HepG2 (cell line): ENCODE measurements around the gene CRADD. TPM values are rescaled to one million over a fixed set of nuclear protein-coding genes. Genes with fewer than 3 reads are reported as not detected.

Source experiments
- ATAC-seq: fragments of 200-7000 bp; cut with Tn5 transposase; 3 replicates; pipeline ENCODE4 v1.9.1; 2020; ENCODE audit warnings: mild to moderate bottlenecking, moderate library complexity
- BruUV-seq: library from RNA; stranded (reverse); fragments of 400-500 nt; replicated peaks from 2 replicates; lab custom pipeline; 2021; lab: Mats Ljungman, UMichigan
- CTCF ChIA-PET: fragments of 300-600 bp; formaldehyde crosslinking; extraction: SDS; loops from one replicate; lab custom pipeline; 2021; ENCODE audit warnings: low total read pairs, inconsistent platforms, low intra/inter-chr PET ratio; lab: Yijun Ruan, JAX
- POLR2A ChIA-PET: fragments of 350-600 bp; sonication (Branson Sonifier 250); formaldehyde crosslinking; loops from one replicate; lab custom pipeline; 2020; ENCODE audit warnings: antibody characterized with exemption, inconsistent platforms; lab: Yijun Ruan, JAX
- DNase-seq: peaks from one replicate; pipeline ENCODE4 v3.0.0-alpha.2; 2015; ENCODE audit warnings: low spot score
- FAIRE-seq: peaks from 3 replicates; lab custom pipeline; 2011; peaks lifted over from hg19 to GRCh38; lab: Jason Lieb, UNC
- H2AFZ ChIP-seq: one replicate; pipeline ENCODE4 v1.6.1; 2011; ENCODE audit warnings: low read length, inconsistent platforms
- H3K27ac ChIP-seq: fragments of 300-600 bp; 3 replicates; pipeline ENCODE4 v1.8.0; 2011; ENCODE audit warnings: mixed run types, mild to moderate bottlenecking, mixed read lengths, low read length, inconsistent platforms; ENCODE audit not compliant: insufficient read depth; ENCODE audit errors: extremely low read length
- H3K27me3 ChIP-seq, 2 experiments: fragments of 200-600 bp in 1 of 2; 2 replicates in 1 of 2; 3 replicates in 1 of 2; pipeline versions ENCODE4 v1.6.0 to v1.8.0; 2011; ENCODE audit warnings: low read length in 2 of 2, mild to moderate bottlenecking in 2 of 2, moderate library complexity in 2 of 2, inconsistent platforms in 1 of 2; ENCODE audit not compliant: insufficient read depth in 2 of 2, control insufficient read depth in 1 of 2
- H3K36me3 ChIP-seq, 2 experiments: fragments of 200-600 bp in 1 of 2; replicated peaks in 1 of 2; 2 replicates in 1 of 2; 3 replicates in 1 of 2; pipeline versions ENCODE4 v1.5.1 to v1.8.0; 2011; ENCODE audit warnings: low read length in 2 of 2, inconsistent platforms in 1 of 2; ENCODE audit not compliant: insufficient read depth in 2 of 2, control insufficient read depth in 1 of 2
- H3K4me1 ChIP-seq: 2 replicates; pipeline ENCODE4 v1.5.1; 2012; ENCODE audit warnings: low read length, inconsistent platforms; ENCODE audit not compliant: insufficient read depth
- H3K4me2 ChIP-seq: 2 replicates; pipeline ENCODE4 v1.6.0; 2011; ENCODE audit warnings: low read depth, low read length, inconsistent platforms
- H3K4me3 ChIP-seq, 3 experiments: fragments of 200-600 bp in 1 of 3; sonication (generic), shearing (Covaris generic) in 1 of 3; replicated peaks in 1 of 3; 2 replicates each; pipeline ENCODE4 v1.5.1; 2011 to 2016; ENCODE audit warnings: low read length in 3 of 3, inconsistent platforms in 2 of 3, low read depth in 2 of 3, mild to moderate bottlenecking in 2 of 3, control low read depth in 1 of 3, mixed read lengths in 1 of 3; ENCODE audit not compliant: insufficient read depth in 1 of 3
- H3K79me2 ChIP-seq: one replicate; pipeline ENCODE4 v1.6.1; 2011; ENCODE audit warnings: low read length, inconsistent platforms; ENCODE audit not compliant: insufficient read depth
- H3K9ac ChIP-seq: 2 replicates; pipeline ENCODE4 v1.6.0; 2011; ENCODE audit warnings: mild to moderate bottlenecking, low read depth, low read length, inconsistent platforms; ENCODE audit not compliant: insufficient read depth
- H3K9me3 ChIP-seq: 2 replicates; pipeline ENCODE4 v1.5.1; 2012; ENCODE audit warnings: mild to moderate bottlenecking, low read length
- H4K20me1 ChIP-seq: 2 replicates; pipeline ENCODE4 v1.6.0; 2011; ENCODE audit warnings: inconsistent platforms, mild to moderate bottlenecking, low read length, moderate library complexity; ENCODE audit not compliant: insufficient read depth
- ATM ChIP-seq: fragments of 450-650 bp; IDR thresholded peaks from 2 replicates; pipeline ENCODE4 v1.7.1; 2017; ENCODE audit warnings: mild to moderate bottlenecking, borderline replicate concordance
- IRX3 ChIP-seq: sonication (generic); formaldehyde crosslinking; IDR thresholded peaks from 2 replicates; pipeline ENCODE4 v1.8.1; 2023; ENCODE audit warnings: mild to moderate bottlenecking, low read depth, missing genetic modification reagents, borderline replicate concordance
- TBX3 ChIP-seq: fragments of 450-650 bp; IDR thresholded peaks from 2 replicates; pipeline ENCODE4 v1.6.1; 2017; ENCODE audit warnings: antibody characterized with exemption, mild to moderate bottlenecking, inconsistent platforms, borderline replicate concordance
- ZNF207 ChIP-seq: fragments of 450-650 bp; IDR thresholded peaks from 2 replicates; pipeline ENCODE4 v1.6.1; 2016; ENCODE audit warnings: antibody characterized with exemption, borderline replicate concordance
- ZNF33B ChIP-seq: sonication (generic); formaldehyde crosslinking; IDR thresholded peaks from 2 replicates; pipeline ENCODE4 v1.5.1; 2020; ENCODE audit warnings: mild to moderate bottlenecking, missing genetic modification reagents
- ZNF652 ChIP-seq: IDR thresholded peaks from 2 replicates; pipeline ENCODE4 v1.6.1; 2016; ENCODE audit warnings: low read depth, borderline replicate concordance
- ZNF720 ChIP-seq: sonication (generic); formaldehyde crosslinking; IDR thresholded peaks from 2 replicates; pipeline ENCODE4 v1.4.0; 2020; ENCODE audit warnings: missing genetic modification reagents
- WGBS: methylation state at CpG from one replicate; pipeline ENCODE4 v1.1.6; 2017; ENCODE audit warnings: low lambda C conversion rate; 5-methylcytosine and 5-hydroxymethylcytosine counted together
- in situ Hi-C: cut with HindIII; loops from 2 replicates; pipeline ENCODE4 v1.10.0; 2017; ENCODE audit warnings: low pct_unique_long_range_greater_than_20kb; ENCODE audit not compliant: extremely low pct_ligation_motif_present
- intact Hi-C: fragments of 100-400 bp; cut with micrococcal nuclease; formaldehyde crosslinking; loops from one replicate; pipeline ENCODE4 v1.10.0; 2022; ENCODE audit not compliant: unreplicated experiment
- polyA plus RNA-seq, 8 experiments: library from polyadenylated mRNA; depleted of rRNA in 3 of 8; stranded (reverse) in 7 of 8; unstranded in 1 of 8; fragments of >200 nt; fragmentation: Illumina TruSeq in 4 of 8; extraction: Trizol in 4 of 8; gene quantifications; 2 replicates each; pipeline versions ENCODE4 v1.2.1 to v1.2.3, GENCODE V29; 2011 to 2016; ENCODE audit warnings: low read depth in 4 of 8, missing spikeins in 1 of 8, mixed read lengths in 1 of 8; ENCODE audit not compliant: insufficient read depth in 1 of 8
- total RNA-seq, 5 experiments: library from RNA; depleted of rRNA; stranded (reverse); fragments of >200 nt; fragmentation: Illumina TruSeq; extraction: Trizol; gene quantifications; 2 replicates each; pipeline ENCODE4 v1.2.3, GENCODE V29; 2016; ENCODE audit warnings: low read depth in 1 of 5
- TF ChIP-seq, protein P1 (sequence below), 2 experiments: fragments of 450-650 bp in 1 of 2; sonication (generic) in 1 of 2; formaldehyde crosslinking in 1 of 2; IDR thresholded peaks; 2 replicates each; pipeline versions ENCODE4 v1.6.1 to v1.8.0; 2016 to 2022; ENCODE audit warnings: antibody characterized with exemption in 1 of 2, mild to moderate bottlenecking in 1 of 2, missing genetic modification reagents in 1 of 2
- TF ChIP-seq, protein P2 (sequence below): sonication (generic); formaldehyde crosslinking; IDR thresholded peaks from 2 replicates; pipeline ENCODE4 v1.4.0; 2020; ENCODE audit warnings: missing genetic modification reagents, borderline replicate concordance
- TF ChIP-seq, protein P3 (sequence below): sonication (generic); formaldehyde crosslinking; IDR thresholded peaks from 2 replicates; pipeline ENCODE4 v1.5.0; 2020; ENCODE audit warnings: mild to moderate bottlenecking, missing genetic modification reagents
- TF ChIP-seq, protein P4 (sequence below): IDR thresholded peaks from 2 replicates; pipeline ENCODE4 v1.6.1; 2016; ENCODE audit warnings: mild to moderate bottlenecking

Gene CRADD
- total and polyA plus RNA-seq, 2 of the 13 experiments (the other 11 are each of a cell fraction or from before 2014, with no cell fraction given), result 12.4 to 18.8 TPM

DNA sequence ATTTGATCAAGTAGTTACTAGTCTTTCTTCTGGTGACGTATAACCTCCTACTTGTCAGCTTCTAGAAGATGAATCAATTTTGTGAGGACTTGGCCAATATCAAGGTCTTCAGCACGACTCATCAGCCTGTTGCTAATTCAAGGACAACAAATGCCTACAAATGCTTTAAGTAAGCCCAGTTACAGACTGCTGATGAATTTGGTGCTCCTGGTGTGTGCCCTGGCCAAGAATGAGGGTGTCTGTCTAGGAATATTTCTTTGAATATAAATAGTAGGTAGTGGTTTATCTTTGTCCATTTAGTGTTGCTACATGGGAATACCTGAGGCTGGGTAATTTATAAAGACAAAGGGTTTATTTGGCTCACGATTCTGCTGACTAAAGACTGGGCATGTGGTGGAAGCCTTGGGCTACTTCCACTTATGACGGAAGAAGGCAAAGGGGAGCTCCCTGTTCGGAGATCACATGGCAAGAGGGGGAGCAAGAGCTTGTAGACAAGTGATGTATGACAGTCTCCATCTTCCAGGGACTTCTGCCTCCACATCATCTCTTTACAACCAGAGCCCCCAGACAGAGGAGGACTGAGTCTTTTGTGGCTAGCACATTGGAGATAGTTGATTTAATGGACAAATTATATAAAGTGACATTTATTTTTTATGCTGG lies 180.2 kb downstream of the CRADD start:
- no peaks in the 10 kb centered on the region for H3K36me3 ChIP-seq
- no peak overlapping the region for H2AFZ ChIP-seq
- in situ Hi-C loops, result no loop called here
- no TSS peak for BruUV-seq
- H3K79me2 ChIP-seq, result no peaks in the 10 kb centered on the region
- no peak overlapping the region for H3K4me3 ChIP-seq
- no peak overlapping the region for H3K4me2 ChIP-seq
- ATAC-seq (no peak), DNase-seq (no peak), FAIRE-seq (no peak)
- intact Hi-C loops, result no loop called here
- H4K20me1 ChIP-seq, result no peaks in the 10 kb centered on the region
- H3K4me1 ChIP-seq, result no peaks in the 10 kb centered on the region
- ChIA-PET CTCF (no interaction called here), POLR2A (no interaction called here)
- no peak overlapping the region for H3K27ac ChIP-seq
- H3K27me3 ChIP-seq, result no peaks in the 10 kb centered on the region
- no peak overlapping the region for H3K9ac ChIP-seq
- 71% methylated on average over 5 of the region's 5 CpGs for WGBS
- no peaks in the 10 kb centered on the region for H3K9me3 ChIP-seq
- TF ChIP-seq, protein P1, sequence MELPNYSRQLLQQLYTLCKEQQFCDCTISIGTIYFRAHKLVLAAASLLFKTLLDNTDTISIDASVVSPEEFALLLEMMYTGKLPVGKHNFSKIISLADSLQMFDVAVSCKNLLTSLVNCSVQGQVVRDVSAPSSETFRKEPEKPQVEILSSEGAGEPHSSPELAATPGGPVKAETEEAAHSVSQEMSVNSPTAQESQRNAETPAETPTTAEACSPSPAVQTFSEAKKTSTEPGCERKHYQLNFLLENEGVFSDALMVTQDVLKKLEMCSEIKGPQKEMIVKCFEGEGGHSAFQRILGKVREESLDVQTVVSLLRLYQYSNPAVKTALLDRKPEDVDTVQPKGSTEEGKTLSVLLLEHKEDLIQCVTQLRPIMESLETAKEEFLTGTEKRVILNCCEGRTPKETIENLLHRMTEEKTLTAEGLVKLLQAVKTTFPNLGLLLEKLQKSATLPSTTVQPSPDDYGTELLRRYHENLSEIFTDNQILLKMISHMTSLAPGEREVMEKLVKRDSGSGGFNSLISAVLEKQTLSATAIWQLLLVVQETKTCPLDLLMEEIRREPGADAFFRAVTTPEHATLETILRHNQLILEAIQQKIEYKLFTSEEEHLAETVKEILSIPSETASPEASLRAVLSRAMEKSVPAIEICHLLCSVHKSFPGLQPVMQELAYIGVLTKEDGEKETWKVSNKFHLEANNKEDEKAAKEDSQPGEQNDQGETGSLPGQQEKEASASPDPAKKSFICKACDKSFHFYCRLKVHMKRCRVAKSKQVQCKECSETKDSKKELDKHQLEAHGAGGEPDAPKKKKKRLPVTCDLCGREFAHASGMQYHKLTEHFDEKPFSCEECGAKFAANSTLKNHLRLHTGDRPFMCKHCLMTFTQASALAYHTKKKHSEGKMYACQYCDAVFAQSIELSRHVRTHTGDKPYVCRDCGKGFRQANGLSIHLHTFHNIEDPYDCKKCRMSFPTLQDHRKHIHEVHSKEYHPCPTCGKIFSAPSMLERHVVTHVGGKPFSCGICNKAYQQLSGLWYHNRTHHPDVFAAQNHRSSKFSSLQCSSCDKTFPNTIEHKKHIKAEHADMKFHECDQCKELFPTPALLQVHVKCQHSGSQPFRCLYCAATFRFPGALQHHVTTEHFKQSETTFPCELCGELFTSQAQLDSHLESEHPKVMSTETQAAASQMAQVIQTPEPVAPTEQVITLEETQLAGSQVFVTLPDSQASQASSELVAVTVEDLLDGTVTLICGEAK (IDR thresholded peaks at IDR 0.05), result no peak
- TF ChIP-seq, protein P1 (CRISPR knock-in tag; IDR thresholded peaks at IDR 0.05), result no peak
- TF ChIP-seq ZNF207 (no peak), ATM (no peak), IRX3 (CRISPR knock-in tag) (no peak), TBX3 (no peak), ZNF652 (no peak), ZNF33B (CRISPR knock-in tag) (no peak), ZNF720 (CRISPR knock-in tag) (no peak)
- TF ChIP-seq, protein P2, sequence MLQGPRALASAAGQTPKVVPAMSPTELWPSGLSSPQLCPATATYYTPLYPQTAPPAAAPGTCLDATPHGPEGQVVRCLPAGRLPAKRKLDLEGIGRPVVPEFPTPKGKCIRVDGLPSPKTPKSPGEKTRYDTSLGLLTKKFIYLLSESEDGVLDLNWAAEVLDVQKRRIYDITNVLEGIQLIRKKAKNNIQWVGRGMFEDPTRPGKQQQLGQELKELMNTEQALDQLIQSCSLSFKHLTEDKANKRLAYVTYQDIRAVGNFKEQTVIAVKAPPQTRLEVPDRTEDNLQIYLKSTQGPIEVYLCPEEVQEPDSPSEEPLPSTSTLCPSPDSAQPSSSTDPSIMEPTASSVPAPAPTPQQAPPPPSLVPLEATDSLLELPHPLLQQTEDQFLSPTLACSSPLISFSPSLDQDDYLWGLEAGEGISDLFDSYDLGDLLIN (CRISPR knock-in tag), result no peak
- TF ChIP-seq, protein P3, sequence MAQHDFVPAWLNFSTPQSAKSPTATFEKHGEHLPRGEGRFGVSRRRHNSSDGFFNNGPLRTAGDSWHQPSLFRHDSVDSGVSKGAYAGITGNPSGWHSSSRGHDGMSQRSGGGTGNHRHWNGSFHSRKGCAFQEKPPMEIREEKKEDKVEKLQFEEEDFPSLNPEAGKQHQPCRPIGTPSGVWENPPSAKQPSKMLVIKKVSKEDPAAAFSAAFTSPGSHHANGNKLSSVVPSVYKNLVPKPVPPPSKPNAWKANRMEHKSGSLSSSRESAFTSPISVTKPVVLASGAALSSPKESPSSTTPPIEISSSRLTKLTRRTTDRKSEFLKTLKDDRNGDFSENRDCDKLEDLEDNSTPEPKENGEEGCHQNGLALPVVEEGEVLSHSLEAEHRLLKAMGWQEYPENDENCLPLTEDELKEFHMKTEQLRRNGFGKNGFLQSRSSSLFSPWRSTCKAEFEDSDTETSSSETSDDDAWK, result no peak
- TF ChIP-seq, protein P4, sequence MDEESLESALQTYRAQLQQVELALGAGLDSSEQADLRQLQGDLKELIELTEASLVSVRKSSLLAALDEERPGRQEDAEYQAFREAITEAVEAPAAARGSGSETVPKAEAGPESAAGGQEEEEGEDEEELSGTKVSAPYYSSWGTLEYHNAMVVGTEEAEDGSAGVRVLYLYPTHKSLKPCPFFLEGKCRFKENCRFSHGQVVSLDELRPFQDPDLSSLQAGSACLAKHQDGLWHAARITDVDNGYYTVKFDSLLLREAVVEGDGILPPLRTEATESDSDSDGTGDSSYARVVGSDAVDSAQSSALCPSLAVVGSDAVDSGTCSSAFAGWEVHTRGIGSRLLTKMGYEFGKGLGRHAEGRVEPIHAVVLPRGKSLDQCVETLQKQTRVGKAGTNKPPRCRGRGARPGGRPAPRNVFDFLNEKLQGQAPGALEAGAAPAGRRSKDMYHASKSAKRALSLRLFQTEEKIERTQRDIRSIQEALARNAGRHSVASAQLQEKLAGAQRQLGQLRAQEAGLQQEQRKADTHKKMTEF (CRISPR knock-in tag), result no peak
